Ascending aorta (tissue), 2 donors: Measurements from ENCODE around the gene TARS2. TPM values are rescaled to one million over a fixed set of nuclear protein-coding genes. Genes with fewer than 3 reads are reported as not detected.

Experiments
- DNase-seq, 2 donors: peaks; one replicate each; pipeline ENCODE4 v3.0.0-alpha.2; 2019; ENCODE audit warnings: low spot score in 2 of 2
- H3K27ac ChIP-seq, 2 donors: fragments of 200-600 bp; sonication (generic); one replicate each; pipeline ENCODE4 v1.5.1; 2016 to 2017; ENCODE audit warnings: mild to moderate bottlenecking in 1 of 2
- H3K27me3 ChIP-seq: fragments of 200-600 bp; sonication (generic); one replicate; pipeline ENCODE4 v1.5.1; 2017
- H3K36me3 ChIP-seq, 2 donors: fragments of 200-600 bp; sonication (generic); one replicate each; pipeline ENCODE4 v1.5.1; 2016
- H3K4me1 ChIP-seq, 2 donors: fragments of 200-600 bp; sonication (generic); one replicate each; pipeline ENCODE4 v1.5.1; 2016 to 2017; ENCODE audit warnings: mild to moderate bottlenecking in 1 of 2
- H3K4me3 ChIP-seq, 2 donors: fragments of 200-600 bp; sonication (generic); one replicate each; pipeline ENCODE4 v1.5.1; 2016 to 2017; ENCODE audit warnings: mild to moderate bottlenecking in 1 of 2
- H3K9me3 ChIP-seq, 2 donors: fragments of 200-600 bp; sonication (generic); one replicate each; pipeline ENCODE4 v1.5.1; 2016
- intact Hi-C: fragments of 100-400 bp; cut with DNase I; formaldehyde crosslinking; loops from one replicate; pipeline ENCODE4 v1.15.1; 2023
- total RNA-seq: library from RNA; depleted of rRNA; stranded (reverse); fragments of >200 nt; gene quantifications from one replicate; pipeline ENCODE4 v1.1.0, GENCODE V29; 2016
- TF ChIP-seq, protein P1 (sequence below), 3 experiments: fragments of 200-600 bp in 2 of 3; fragments of 450-650 bp in 1 of 3; sonication (generic) in 2 of 3; IDR thresholded peaks; one replicate each; pipeline ENCODE4 v1.5.1; 2016 to 2019; ENCODE audit warnings: antibody characterized with exemption in 3 of 3, mild to moderate bottlenecking in 1 of 3, moderate library complexity in 1 of 3

TARS2 gene
- total RNA-seq, 1 donor from 2014 or later: 10.9 TPM

DNA sequence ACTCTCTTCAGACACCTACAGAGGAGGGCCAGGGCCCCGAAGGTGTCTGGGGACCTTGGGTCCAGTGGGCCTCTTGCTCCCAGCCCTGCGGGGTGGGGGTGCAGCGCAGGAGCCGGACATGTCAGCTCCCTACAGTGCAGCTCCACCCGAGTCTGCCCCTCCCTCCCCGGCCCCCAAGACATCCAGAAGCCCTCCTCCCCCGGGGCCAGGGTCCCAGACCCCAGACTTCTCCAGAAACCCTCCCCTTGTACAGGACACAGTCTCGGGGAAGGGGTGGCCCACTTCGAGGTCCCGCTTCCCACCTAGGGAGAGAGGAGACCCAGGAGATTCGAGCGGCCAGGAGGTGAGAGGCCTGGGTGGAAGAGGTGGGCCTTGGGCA lies 65.7 kb downstream of the TARS2 start:
- peak overlapping the region in 1 of 2 donors; percentile 12 for H3K4me3 ChIP-seq
- H3K27me3 ChIP-seq: no peaks in the 10 kb centered on the region
- H3K27ac ChIP-seq: peak overlapping the region; percentile 97 to 100
- peaks cover 26 to 48% of the 10 kb centered on the region in 2 donors for H3K4me1 ChIP-seq
- DNase-seq: no peak
- peaks cover 7 to 34% of the 10 kb centered on the region in 2 donors for H3K36me3 ChIP-seq
- no peaks in the 10 kb centered on the region for H3K9me3 ChIP-seq
- TF ChIP-seq, protein P1, sequence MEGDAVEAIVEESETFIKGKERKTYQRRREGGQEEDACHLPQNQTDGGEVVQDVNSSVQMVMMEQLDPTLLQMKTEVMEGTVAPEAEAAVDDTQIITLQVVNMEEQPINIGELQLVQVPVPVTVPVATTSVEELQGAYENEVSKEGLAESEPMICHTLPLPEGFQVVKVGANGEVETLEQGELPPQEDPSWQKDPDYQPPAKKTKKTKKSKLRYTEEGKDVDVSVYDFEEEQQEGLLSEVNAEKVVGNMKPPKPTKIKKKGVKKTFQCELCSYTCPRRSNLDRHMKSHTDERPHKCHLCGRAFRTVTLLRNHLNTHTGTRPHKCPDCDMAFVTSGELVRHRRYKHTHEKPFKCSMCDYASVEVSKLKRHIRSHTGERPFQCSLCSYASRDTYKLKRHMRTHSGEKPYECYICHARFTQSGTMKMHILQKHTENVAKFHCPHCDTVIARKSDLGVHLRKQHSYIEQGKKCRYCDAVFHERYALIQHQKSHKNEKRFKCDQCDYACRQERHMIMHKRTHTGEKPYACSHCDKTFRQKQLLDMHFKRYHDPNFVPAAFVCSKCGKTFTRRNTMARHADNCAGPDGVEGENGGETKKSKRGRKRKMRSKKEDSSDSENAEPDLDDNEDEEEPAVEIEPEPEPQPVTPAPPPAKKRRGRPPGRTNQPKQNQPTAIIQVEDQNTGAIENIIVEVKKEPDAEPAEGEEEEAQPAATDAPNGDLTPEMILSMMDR (IDR thresholded peaks at IDR 0.05): no peak
- intact Hi-C loops: loop anchor here (1.0 to 10.0 kb wide), 4 partner anchors 21 to 422 kb away; partner anchors contain the start of genes ARNT, CERS2 and GOLPH3L

DNA sequence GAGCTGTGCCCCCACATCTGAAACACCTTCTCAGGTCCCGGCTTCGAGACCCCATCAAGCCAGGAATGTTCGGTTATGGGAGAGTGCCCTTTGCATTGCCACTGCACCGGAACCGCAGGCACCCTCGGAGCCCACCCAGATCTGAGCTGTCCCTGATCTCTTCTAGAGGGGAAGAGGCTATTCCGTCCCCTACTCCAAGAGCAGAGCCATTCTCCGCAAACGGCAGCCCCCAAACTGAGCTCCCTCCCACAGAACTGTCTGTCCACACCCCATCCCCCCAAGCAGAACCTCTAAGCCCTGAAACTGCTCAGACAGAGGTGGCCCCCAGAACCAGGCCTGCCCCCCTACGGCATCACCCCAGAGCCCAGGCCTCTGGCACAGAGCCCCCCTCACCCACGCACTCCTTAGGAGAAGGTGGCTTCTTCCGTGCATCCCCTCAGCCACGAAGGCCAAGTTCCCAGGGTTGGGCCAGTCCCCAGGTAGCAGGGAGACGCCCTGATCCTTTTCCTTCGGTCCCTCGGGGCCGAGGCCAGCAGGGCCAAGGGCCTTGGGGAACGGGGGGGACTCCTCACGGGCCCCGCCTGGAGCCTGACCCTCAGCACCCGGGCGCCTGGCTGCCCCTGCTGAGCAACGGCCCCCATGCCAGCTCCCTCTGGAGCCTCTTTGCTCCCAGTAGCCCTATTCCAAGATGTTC lies 66.3 kb downstream of the TARS2 start:
- peaks cover 7 to 36% of the 10 kb centered on the region in 2 donors for H3K36me3 ChIP-seq
- no peaks in the 10 kb centered on the region for H3K27me3 ChIP-seq
- intact Hi-C loops: loop anchor here (10.0 kb wide), 3 partner anchors 141 to 421 kb away; partner anchors contain the start of genes ARNT, CERS2 and GOLPH3L
- no peak for DNase-seq
- H3K4me1 ChIP-seq: peaks cover 31 to 54% of the 10 kb centered on the region in 2 donors
- no peak overlapping the region for H3K4me3 ChIP-seq
- H3K9me3 ChIP-seq: no peaks in the 10 kb centered on the region
- peak overlapping the region; percentile 97 to 100 for H3K27ac ChIP-seq
- TF ChIP-seq, protein P1 (IDR thresholded peaks at IDR 0.05): no peak

DNA sequence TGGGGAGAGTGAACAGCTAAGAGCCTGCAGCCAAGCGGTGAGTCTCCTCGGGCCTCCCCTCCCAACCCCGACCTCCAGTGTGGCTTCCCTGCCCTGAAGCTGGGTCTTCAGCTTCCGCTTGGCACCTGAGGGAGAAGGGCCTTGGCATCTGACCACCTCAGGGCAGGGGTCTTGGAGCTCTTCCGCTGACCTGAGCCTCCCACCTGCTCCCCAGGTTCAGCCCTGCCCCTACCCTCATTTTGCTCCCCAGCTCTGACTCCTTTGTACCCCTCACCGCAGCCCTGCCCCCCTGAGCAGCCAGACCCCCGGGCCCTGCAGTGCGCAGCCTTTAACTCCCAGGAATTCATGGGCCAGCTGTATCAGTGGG lies 66.8 kb downstream of the TARS2 start:
- H3K4me3 ChIP-seq: no peak overlapping the region
- TF ChIP-seq, protein P1 (IDR thresholded peaks at IDR 0.05): no peak
- peaks cover 7 to 36% of the 10 kb centered on the region in 2 donors for H3K36me3 ChIP-seq
- peak overlapping the region; percentile 97 to 100 for H3K27ac ChIP-seq
- H3K27me3 ChIP-seq: no peaks in the 10 kb centered on the region
- no peak for DNase-seq
- H3K4me1 ChIP-seq: peaks cover 35 to 59% of the 10 kb centered on the region in 2 donors
- no peaks in the 10 kb centered on the region for H3K9me3 ChIP-seq
- intact Hi-C loops: loop anchor here (10.0 kb wide), 3 partner anchors 141 to 421 kb away; partner anchors contain the start of genes ARNT, CERS2 and GOLPH3L

DNA sequence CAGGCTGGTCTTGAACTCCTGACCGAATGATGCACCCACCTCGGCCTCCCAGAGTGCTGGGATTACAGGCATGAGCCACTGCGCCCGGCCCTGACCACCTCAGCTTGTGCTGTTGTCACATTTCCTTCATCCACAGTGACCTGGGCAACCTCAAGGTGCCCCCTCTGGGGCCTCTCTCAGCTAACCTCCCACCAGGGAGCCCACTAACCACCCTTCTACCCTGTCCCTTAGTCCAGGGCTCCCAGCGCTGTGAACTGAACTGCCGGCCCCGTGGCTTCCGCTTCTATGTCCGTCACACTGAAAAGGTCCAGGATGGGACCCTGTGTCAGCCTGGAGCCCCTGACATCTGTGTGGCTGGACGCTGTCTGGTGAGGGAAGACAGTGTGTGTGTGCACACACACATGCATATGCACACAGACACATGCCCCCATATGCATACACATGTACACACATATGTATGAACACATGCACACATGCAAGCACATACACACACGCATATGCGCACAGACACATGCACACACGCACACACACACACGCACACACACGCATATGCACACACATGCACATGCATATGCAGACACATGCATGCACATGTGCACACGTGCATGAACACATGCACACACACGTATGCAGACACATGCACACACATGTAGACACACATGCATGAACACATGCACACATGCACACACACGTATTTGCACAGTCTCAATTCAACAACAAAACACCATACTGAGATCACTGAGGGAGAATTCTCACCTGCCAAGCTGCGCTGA lies 68.2 kb downstream of the TARS2 start:
- no peak for DNase-seq
- TF ChIP-seq, protein P1 (IDR thresholded peaks at IDR 0.05): no peak
- peaks cover 35 to 60% of the 10 kb centered on the region in 2 donors for H3K4me1 ChIP-seq
- intact Hi-C loops: loop anchor here (10.0 kb wide), 3 partner anchors 139 to 419 kb away; partner anchors contain the start of genes ARNT, CERS2 and GOLPH3L
- H3K27ac ChIP-seq: no peak overlapping the region
- no peak overlapping the region for H3K4me3 ChIP-seq
- no peaks in the 10 kb centered on the region for H3K9me3 ChIP-seq
- H3K36me3 ChIP-seq: peaks cover 7 to 36% of the 10 kb centered on the region in 2 donors
- H3K27me3 ChIP-seq: no peaks in the 10 kb centered on the region

DNA sequence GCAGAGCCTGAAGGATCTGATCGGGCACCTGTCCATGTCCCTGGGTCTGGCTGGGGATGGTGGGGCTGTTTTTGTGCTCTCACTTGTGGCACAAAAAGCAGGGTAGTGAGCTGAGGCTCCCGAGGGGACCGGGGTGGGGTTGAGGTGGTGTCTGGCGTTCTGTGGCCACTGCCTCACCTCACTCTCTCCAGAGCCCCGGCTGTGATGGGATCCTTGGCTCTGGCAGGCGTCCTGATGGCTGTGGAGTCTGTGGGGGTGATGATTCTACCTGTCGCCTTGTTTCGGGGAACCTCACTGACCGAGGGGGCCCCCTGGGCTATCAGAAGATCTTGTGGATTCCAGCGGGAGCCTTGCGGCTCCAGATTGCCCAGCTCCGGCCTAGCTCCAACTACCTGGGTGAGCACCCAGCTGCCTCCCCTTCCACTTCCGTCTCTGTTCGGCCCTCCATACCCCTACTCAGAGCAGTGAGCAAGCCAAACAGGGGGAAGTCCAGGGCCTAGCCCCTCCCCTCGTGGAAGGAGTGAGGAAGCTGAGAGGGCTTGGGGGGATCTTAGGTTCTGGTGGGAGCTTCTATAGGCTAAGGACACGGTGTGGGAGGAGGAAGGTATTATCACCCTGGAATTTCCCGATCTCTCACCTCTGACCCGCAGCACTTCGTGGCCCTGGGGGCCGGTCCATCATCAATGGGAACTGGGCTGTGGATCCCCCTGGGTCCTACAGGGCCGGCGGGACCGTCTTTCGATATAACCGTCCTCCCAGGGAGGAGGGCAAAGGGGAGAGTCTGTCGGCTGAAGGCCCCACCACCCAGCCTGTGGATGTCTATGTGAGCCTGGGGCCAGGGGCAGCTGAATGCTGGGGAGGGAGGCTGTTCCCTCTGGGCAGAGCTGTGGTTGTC lies 69.0 kb downstream of the TARS2 start:
- DNase-seq: no peak
- Histone ChIP-seq H3K27ac (no peak overlapping the region), H3K36me3 (peaks cover 7 to 36% of the 10 kb centered on the region in 2 donors), H3K4me3 (no peak overlapping the region), H3K4me1 (peaks cover 37 to 56% of the 10 kb centered on the region in 2 donors), H3K9me3 (no peaks in the 10 kb centered on the region), H3K27me3 (no peaks in the 10 kb centered on the region)
- intact Hi-C loops: loop anchor here (10.0 kb wide), 3 partner anchors 139 to 419 kb away; partner anchors contain the start of genes ARNT, CERS2 and GOLPH3L
- TF ChIP-seq, protein P1 (IDR thresholded peaks at IDR 0.05): no peak
